ENCODE data around the gene NT5DC1.

Gene NT5DC1

DNA sequence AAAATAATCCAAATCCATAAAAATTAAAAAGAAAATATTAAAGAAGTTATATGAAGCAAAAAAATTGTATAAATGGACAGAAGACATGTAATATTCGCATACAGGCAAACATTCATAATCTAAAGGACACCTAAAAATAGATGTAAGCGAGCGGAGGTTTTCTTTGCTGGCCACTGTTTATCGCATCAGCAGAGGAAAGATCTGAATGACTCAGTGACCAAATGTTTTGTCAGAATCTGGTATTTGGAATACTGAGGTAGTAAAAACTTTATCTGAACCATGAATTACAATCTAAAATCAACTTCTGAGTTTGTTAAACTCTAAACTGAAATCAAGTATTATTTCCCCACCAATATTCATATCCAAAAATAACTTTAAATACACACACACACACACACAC lies 145.4 kb downstream of the NT5DC1 start:
- no peak for DNase-seq (ENCODE audit: low spot score)

DNA sequence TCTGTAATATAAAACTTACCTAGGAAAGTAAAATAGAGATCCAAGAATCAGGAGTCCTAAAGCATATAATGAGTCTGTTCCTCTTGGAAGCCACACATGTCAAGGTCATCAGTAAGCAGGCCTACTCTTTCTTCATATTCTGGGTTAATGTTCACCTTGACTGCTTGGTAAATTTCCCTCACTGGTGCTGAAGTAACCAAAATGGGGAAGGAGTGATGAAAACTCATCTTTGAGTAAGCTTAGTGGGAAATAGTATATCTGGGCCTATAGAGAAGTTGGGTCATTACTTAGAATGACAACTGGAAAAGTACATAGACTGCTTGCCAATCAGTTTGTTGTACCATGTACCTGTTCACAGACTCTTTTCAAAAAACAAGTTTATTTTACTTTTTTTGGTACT lies 146.6 kb downstream of the NT5DC1 start:
- no peak for DNase-seq (ENCODE audit: low spot score)

- DNase-seq (ENCODE audit: low spot score) = no peak
Measured at GRCh38 chr6:116248577-116248976, 147.9 kb downstream of the NT5DC1 start.

DNA sequence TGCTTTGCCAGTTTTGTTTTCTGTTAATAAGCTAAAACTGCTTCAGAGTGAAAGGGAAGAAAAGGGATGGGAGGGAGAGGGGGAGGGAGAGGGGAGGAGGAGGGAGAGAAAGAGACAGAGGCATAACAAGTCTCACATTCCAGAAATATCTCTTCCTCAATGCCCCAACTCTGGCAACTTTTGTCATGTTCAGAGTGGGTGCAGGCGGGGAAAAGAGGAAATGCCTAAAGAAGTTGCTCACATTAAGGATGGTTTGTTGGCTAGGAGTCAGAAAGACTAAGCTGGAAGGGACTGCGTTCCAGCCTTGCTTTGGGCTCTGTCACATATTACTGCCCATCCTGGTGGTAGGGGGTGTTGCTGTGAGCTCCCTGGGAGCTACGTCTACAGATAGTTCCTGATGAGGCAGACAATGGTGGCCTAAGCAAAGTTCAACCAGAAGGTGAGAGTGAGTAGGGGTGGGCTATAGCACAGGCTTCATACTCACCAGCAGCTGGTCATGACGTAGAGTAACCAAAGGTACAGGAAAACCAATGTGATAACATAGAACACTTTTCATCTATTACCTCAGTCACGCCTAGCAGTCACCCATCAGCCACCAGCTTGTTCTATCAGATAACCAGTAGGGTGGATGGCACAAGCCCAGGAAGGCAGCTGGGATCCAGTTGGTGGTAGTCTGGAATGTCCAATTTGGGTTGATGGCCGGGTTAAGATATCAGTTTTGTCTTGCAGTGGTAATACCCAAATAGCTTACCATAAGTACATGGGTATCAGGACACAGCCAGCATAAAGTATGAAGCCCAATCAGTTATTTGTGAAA lies 151.1 kb downstream of the NT5DC1 start:
- DNase-seq (ENCODE audit: low spot score) = no peak

DNA sequence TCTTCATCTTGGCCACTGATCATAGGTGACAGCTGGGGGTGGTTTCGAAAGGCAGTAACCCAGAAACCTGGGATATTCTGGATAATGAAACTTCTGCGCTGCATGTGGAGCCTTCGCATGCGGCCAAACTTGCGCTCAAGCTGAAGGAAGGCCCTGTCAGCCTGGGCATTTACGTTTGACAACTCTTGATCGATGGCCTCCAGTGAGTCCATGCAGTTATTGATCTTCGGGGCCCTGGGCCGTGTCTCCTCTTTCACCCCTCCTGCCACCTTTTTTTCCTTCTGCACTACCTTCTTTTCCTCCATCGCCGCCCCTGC lies 152.5 kb downstream of the NT5DC1 start:
- no peak for DNase-seq (ENCODE audit: low spot score)

DNA sequence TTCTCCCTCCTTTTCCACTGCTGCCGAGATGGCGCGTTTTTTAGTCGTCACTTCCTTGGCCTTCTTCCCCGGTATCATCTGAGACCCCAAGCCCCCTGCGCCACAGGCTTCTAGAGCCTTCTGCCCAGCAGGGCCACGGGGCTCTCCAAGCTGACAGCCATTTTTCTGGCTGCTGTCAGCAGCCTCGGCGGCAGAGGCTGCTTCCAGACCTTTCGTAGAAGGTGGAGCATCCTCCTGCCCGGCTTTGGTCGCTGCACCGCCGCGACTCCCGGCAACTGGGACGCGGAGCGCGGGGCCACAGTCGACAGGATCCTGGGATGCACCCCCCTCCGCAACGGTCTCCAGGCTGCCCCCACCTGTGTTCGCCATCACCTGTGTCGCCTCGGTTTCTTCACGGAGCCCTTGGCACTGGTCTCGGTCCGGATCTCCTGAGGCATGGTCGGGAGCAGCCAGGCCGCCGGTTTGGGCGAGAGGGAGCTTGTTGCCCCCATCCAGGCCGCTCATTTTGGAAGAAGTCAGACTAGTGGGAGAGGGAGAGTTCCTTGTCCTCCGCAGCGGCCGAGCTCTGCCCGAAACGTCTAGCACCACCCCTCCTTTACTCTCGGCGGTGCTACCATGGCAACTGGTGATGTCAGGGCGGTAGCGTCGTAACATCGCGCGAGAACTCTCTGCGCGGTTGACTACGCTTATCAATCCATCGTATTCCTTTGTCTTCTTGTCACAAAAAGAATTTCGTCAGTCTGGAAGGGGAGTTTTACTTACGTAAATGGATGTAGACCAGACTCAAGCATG lies 153.0 kb downstream of the NT5DC1 start, which contains the start of gene TSPYL4:
Gene TSPYL4 (minus strand): TSS at position 571 of the 792 bp plus-strand sequence. CDS start 67 bp downstream, at position 504.
- DNase-seq (ENCODE audit: low spot score) = peak; percentile 97

DNA sequence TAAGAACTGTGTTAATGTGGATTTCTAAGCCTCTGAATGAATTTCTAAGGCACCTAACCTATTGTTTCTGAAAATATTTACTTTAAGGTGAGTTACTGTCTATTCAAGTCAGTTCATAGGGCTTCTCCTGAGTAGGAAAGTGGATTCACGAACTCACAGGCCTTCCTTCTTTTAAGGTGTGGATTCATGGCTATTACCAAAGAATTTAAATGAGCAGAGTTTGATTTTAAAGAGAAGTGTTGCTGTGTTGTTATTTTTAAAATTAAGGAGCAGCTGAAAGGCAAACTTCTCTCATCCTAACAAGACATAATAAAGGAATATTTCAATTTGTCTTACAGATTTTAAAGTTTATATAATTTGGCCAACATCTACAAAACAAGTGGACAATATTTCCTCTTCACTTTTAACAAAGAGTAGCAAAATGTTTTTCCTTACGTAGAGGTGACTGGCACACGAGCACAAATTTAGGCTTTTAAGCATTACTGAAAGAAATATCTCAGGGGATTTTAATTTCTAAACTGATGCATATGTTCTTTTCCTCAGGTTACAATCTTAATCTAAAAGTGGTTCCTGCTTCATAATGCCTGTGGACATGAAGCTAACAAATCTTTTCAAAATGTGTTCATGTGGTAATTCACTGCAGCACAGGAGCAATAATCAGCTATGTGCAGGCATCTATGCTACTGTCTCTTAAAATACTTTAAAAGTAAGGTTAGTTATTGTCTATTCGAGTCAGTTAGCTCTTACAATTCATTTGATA lies 153.8 kb downstream of the NT5DC1 start:
- no peak for DNase-seq (ENCODE audit: low spot score)

GRCh38 chr6:116255246-116255800 lies 154.7 kb downstream of the NT5DC1 start:
- no peak for DNase-seq (ENCODE audit: low spot score)

DNA sequence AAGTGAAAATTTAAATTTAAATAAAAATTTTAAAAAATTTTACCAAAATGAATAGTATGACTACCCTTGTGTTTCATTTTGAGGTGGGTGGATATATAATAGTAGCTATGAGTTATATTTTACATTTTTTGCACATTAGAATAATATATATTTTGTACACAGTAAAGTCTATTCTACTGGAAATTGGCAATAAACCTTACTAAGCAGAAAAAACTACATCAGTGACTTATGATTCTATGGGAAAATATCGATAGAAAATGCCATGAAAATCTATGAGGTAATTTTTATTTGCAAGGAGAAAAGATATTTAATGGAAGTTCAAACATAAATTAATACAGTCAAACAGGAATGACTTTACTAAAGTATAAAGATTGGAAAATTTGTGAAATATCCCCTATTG lies 156.0 kb downstream of the NT5DC1 start:
- no peak for DNase-seq (ENCODE audit: low spot score)

DNA sequence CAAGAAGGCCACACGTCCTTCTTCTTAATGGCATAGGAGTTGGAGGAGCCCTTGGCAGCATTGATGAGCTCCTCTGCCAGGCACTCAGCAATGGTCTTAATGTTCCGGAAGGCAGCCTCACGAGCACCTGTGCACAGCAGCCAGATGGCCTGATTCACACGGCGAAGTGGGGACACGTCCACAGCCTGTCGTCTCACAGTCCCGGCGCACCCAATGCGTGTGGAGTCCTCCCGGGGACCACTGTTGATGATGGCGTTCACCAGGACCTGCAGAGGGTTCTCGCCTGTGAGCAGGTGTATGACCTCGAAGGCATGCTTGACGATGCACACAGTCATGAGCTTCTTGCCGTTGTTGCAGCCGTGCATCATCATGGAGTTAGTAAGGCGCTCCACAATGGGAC lies 157.9 kb downstream of the NT5DC1 start:
- no peak for DNase-seq (ENCODE audit: low spot score)

GRCh38 chr6:116263353-116263752 lies 162.7 kb downstream of the NT5DC1 start:
- no peak for DNase-seq (ENCODE audit: low spot score)

DNA sequence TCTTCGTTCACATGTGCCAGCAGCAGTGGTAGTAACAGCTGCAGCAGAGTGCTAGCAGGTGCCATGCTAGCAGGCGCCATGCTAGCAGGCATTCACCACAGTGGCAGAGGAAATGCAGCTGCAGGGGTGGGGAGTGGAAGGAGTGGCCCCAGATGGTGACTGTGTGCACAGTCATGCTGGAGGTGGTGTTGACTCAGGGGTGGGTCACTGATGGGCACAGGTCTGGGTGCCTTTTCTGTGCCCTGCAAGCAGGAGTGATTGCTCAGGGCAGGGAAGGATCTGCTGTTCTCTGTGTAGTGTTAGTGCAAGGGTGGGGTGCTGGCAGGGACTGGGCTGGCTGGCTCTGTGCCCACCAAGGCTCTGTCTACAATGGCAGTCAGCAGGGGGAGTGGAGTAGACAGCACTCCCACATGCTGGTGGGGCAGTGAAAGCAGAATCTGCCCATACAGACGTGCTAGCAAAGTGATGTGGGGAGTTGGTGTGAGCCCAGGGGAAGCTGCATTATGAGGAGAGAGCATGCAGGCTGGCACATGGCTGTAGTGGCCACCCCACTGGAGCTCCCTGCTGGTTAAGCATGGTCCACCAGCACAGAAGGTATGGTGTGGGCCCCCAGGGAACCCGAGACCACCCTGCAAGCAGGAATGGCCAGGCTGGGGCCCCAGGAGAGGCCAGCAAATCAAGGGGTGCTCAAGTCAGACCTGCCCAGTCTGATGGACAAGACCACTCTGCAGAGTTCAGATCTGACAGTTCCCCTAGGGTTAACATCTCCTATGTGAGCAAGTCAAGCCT lies 164.6 kb downstream of the NT5DC1 start:
- no peak for DNase-seq (ENCODE audit: low spot score)

- DNase-seq (ENCODE audit: low spot score) = no peak
Measured at GRCh38 chr6:116266803-116267202, 166.2 kb downstream of the NT5DC1 start.

DNA sequence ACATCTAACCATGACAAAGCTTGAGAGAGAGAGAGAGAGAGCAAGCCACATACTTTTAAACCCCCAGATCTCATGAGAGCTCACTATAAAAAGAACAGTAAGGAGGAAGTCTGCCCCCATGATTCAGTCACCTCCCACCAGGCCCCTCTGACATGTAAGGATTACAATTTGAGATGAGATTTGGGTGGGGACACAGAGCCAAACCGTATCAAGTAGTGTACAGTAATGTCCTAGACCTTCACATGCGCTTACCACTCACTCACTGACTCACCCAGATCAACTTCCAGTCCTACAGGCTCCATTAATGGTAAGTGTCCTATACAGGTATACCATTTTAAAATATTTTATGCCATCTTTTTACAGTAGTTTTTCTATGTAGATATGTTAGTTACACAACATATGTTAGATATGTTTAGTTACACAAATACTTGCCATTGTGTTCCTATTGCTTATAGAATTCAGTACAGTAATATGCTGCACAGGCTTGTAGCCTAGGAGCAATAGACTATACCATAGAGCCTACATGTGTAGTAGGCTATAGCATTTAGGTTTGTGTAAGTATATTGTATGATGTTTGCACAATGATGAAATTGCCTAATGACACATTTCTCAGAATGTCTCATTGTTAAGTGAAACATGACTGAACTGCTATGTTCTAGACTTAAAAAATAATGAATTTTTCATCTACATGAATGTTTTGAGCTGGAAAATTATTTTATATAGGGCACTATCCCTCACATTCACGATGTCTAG lies 167.4 kb downstream of the NT5DC1 start:
- no peak for DNase-seq (ENCODE audit: low spot score)

- DNase-seq (ENCODE audit: low spot score) = peak; percentile 87
Measured at GRCh38 chr6:116268589-116269293, 168.1 kb downstream of the NT5DC1 start.

DNA sequence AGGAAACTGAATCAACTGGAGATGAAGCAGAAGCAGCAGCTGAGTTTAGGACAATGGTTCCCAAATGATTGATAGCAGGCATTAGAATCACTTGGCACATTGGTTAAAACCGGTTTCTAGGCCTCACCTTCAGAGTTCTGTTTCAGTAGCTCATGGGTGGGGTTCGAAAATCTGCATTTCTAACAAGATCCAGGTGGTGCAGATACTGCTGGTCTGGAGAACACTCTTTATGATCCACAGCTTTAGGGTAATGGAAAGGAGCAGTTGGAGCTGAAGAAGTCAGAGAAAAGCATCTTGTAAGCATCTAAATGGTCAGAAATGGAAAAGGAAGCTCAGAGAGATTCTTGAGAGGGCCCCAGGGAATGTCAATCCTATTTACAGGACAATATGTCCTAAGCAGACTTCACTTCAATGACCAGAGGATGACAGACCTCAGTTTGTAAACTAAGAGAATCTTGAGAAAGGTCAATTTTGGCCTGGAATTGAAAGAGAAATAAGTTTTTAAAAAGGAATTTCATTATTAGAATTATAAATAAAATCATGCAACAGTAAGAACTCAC lies 170.6 kb downstream of the NT5DC1 start:
- no peak for DNase-seq (ENCODE audit: low spot score)

- DNase-seq (ENCODE audit: low spot score) = no peak
Measured at GRCh38 chr6:116277124-116277523, 176.5 kb downstream of the NT5DC1 start.

DNA sequence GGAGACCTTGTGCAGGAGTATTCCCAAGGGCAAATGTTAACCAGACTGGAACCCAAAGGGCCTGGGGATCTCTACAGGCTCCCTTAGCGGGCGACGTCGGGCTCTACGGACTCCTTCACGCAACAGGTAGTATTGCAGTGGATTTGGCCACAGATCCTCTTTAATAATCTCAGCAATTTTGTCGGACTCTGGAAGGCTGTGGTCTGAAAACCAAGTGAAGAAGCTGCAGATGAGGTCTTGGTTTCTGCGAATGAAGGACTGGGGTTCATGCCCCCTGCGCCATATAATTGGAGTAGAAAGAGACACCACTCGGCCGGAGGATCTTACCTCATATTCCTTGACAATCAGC lies 177.8 kb downstream of the NT5DC1 start:
- DNase-seq (ENCODE audit: low spot score) = no peak

GRCh38 chr6:116278854-116279231 lies 178.2 kb downstream of the NT5DC1 start:
- DNase-seq (ENCODE audit: low spot score) = no peak
